K562 (cell line): ENCODE measurements around the gene KRTAP1-1. TPM values are rescaled to one million over a fixed set of nuclear protein-coding genes. Genes with fewer than 3 reads are reported as not detected.
A peak's percentile ranks its signal among the peaks of the same experiment; 100 is the strongest.
"Not testable (repeated sequence)": the region's sequence is repeated elsewhere in the genome, so short reads cannot be mapped to it uniquely, and the experiment has no call there.

Source experiments
- ATAC-seq: fragments of 200-7000 bp; cut with Tn5 transposase; 3 replicates; pipeline ENCODE4 v1.9.1; 2020; ENCODE audit warnings: moderate library complexity
- BruUV-seq: library from RNA; stranded (reverse); fragments of 400-500 nt; replicated peaks from 2 replicates; lab custom pipeline; 2021; lab: Mats Ljungman, UMichigan
- CTCF ChIA-PET: fragments of 300-600 bp; formaldehyde crosslinking; extraction: SDS; loops from one replicate; lab custom pipeline; 2021; ENCODE audit warnings: low intra/inter-chr PET ratio; lab: Yijun Ruan, JAX
- POLR2A ChIA-PET: fragments of 300-600, 350-650 bp; sonication (Branson Sonifier 250); formaldehyde crosslinking; extraction: SDS; loops from one replicate; lab custom pipeline; 2021; ENCODE audit warnings: antibody characterized with exemption, inconsistent platforms; lab: Yijun Ruan, JAX
- DNase-seq, 4 experiments: peaks; one replicate each; pipeline versions ENCODE4 v3.0.0 to v3.0.0-alpha.2; 2011 to 2018; ENCODE audit warnings: low spot score in 3 of 4, mixed read lengths in 3 of 4; ENCODE audit errors: extremely low read depth in 1 of 4
- FAIRE-seq: peaks from 2 replicates; lab custom pipeline; 2011; peaks lifted over from hg19 to GRCh38; lab: Jason Lieb, UNC
- H2AFZ ChIP-seq: 2 replicates; pipeline ENCODE4 v1.6.0; 2011; ENCODE audit warnings: low read depth, low read length, control low read depth, inconsistent platforms
- H3K27ac ChIP-seq: fragments of 200-600 bp; 3 replicates; pipeline ENCODE4 v1.8.0; 2011; ENCODE audit warnings: low read depth, mild to moderate bottlenecking, control low read depth, inconsistent platforms, low read length, moderate library complexity, mixed read lengths; ENCODE audit errors: extremely low read depth
- H3K27me3 ChIP-seq, 2 experiments: fragments of 300-600 bp in 1 of 2; 2 replicates in 1 of 2; 3 replicates in 1 of 2; pipeline versions ENCODE4 v1.6.0 to v1.8.0; 2011; ENCODE audit warnings: inconsistent platforms in 2 of 2, low read length in 2 of 2, mild to moderate bottlenecking in 1 of 2, mixed read lengths in 1 of 2, moderate library complexity in 1 of 2; ENCODE audit not compliant: control insufficient read depth in 2 of 2, insufficient read depth in 2 of 2
- H3K36me3 ChIP-seq: fragments of 300-600 bp; 3 replicates; pipeline ENCODE4 v1.8.0; 2011; ENCODE audit warnings: mild to moderate bottlenecking, low read length, inconsistent platforms; ENCODE audit not compliant: control insufficient read depth, insufficient read depth
- H3K4me1 ChIP-seq, 2 experiments: fragments of 200-600 bp in 1 of 2; replicated peaks in 1 of 2; 2 replicates in 1 of 2; 3 replicates in 1 of 2; pipeline versions ENCODE4 v1.5.1 to v1.8.0; 2011; ENCODE audit warnings: inconsistent platforms in 2 of 2, low read length in 2 of 2, mild to moderate bottlenecking in 1 of 2, mixed read lengths in 1 of 2, moderate library complexity in 1 of 2; ENCODE audit not compliant: control insufficient read depth in 2 of 2, insufficient read depth in 2 of 2
- H3K4me2 ChIP-seq: 2 replicates; pipeline ENCODE4 v1.6.1; 2011; ENCODE audit warnings: low read length, control low read depth, inconsistent platforms, mixed read lengths; ENCODE audit not compliant: insufficient read depth
- H3K4me3 ChIP-seq: fragments of 200-600 bp; sonication (generic), shearing (Covaris generic); 2 replicates; pipeline ENCODE4 v1.5.1; 2016; ENCODE audit warnings: control low read depth, inconsistent platforms
- H3K79me2 ChIP-seq: fragments of 200-600 bp; 3 replicates; pipeline ENCODE4 v1.8.0; 2011; ENCODE audit warnings: low read length, inconsistent platforms; ENCODE audit not compliant: control insufficient read depth, insufficient read depth
- H3K9ac ChIP-seq, 2 experiments: 2 replicates each; pipeline versions ENCODE4 v1.6.0 to v1.6.1; 2011; ENCODE audit warnings: low read depth in 2 of 2, low read length in 2 of 2, control low read depth in 1 of 2, inconsistent platforms in 1 of 2, mild to moderate bottlenecking in 1 of 2, mixed read lengths in 1 of 2; ENCODE audit not compliant: insufficient read depth in 1 of 2
- H3K9me1 ChIP-seq: one replicate; pipeline ENCODE4 v1.6.0; 2011; ENCODE audit warnings: inconsistent platforms, mild to moderate bottlenecking, low read length, moderate library complexity; ENCODE audit not compliant: control insufficient read depth, insufficient read depth
- H3K9me3 ChIP-seq: replicated peaks from 2 replicates; pipeline ENCODE4 v1.5.1; 2011; ENCODE audit warnings: low read depth, low read length, inconsistent platforms; ENCODE audit not compliant: control insufficient read depth, insufficient read depth
- H4K20me1 ChIP-seq: replicated peaks from 2 replicates; pipeline ENCODE4 v1.6.1; 2011; ENCODE audit warnings: low read length, inconsistent platforms, mixed read lengths; ENCODE audit not compliant: control insufficient read depth, insufficient read depth
- WGBS: fragments of 100-300 bp; shearing (Covaris generic); methylation state at CpG from one replicate; pipeline ENCODE4 v1.1.6; 2016; ENCODE audit warnings: low coverage, mixed read lengths; ENCODE audit not compliant: insufficient coverage; ENCODE audit errors: missing lambda C conversion rate; 5-methylcytosine and 5-hydroxymethylcytosine counted together
- in situ Hi-C: fragments of 300-500 bp; cut with MboI; formaldehyde crosslinking; loops from 4 replicates; pipeline ENCODE4 v1.15.0; 2018; ENCODE audit warnings: inconsistent platforms, mixed read lengths
- intact Hi-C: fragments of 100-400 bp; cut with micrococcal nuclease; formaldehyde crosslinking; loops from 2 replicates; pipeline ENCODE4 v1.14.2; 2022
- polyA plus RNA-seq, 8 experiments: library from polyadenylated mRNA; depleted of rRNA in 4 of 8; stranded (reverse) in 5 of 8; unstranded in 3 of 8; fragments of >200 nt; fragmentation: Nextera tagmentation in 2 of 8; fragmentation: Illumina TruSeq in 1 of 8; extraction: Ambion mirVana in 2 of 8; extraction: Trizol in 1 of 8; gene quantifications; 2 replicates each; pipeline versions ENCODE4 v1.2.1 to v1.2.3, GENCODE V29; 2011 to 2014; ENCODE audit warnings: inconsistent platforms in 1 of 8, missing spikeins in 1 of 8
- total RNA-seq, 7 experiments: library from RNA; depleted of rRNA in 6 of 7; stranded (reverse); fragments of >200 nt in 6 of 7; fragmentation: Illumina TruSeq in 2 of 7; extraction: Trizol in 2 of 7; gene quantifications; 2 replicates each; pipeline versions ENCODE4 v1.2.1 to v1.2.3, GENCODE V29; 2011 to 2021; ENCODE audit warnings: low replicate concordance in 1 of 7
- TF ChIP-seq, protein P1 (sequence below): fragments of 450-650 bp; IDR thresholded peaks from 2 replicates; pipeline ENCODE4 v1.6.1; 2016; ENCODE audit warnings: mild to moderate bottlenecking, moderate library complexity

The KRTAP1-1 gene
- total and polyA plus RNA-seq, 9 of the 15 experiments (the other 6 are each of a cell fraction or from before 2014, with no cell fraction given) = not detected

DNA sequence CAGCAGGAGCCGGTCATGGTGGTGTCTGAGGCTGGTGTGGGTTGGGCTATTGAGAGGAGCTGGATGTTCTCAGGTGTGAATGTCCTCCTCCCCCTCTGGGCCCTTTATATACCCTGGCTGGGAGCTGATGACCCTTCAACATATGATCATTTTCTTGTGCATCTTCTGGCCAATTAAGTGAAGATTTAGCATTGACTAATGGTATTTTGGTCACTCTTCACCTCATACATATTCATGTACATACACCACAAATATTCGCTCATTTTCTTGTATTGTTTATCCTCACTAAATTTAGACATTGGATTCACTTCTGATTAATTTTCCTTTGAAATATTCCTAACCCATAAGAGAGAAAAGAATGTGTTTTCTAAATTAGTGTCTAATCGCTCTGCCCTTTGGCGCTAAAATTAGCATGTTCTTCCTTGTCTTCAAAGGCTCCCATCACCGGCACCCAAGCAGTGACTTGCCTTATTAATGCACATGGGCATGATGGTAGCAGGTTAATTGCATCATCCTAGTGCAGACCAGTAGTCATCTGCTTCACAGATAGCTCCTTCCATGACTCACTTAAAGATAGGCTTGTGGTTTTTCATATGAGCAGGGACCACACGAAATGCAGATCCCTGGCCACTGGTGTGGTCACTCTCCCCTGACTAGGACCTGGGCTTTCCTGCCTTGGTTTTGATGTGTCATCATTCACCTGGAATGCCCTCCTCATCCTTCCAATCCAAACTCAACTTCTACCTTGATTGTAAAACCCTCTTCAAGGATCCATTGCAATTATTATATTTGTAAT lies 24.8 kb upstream of the KRTAP1-1 start, which contains the start of gene KRTAP2-4 (continued):
- TF ChIP-seq, protein P1, sequence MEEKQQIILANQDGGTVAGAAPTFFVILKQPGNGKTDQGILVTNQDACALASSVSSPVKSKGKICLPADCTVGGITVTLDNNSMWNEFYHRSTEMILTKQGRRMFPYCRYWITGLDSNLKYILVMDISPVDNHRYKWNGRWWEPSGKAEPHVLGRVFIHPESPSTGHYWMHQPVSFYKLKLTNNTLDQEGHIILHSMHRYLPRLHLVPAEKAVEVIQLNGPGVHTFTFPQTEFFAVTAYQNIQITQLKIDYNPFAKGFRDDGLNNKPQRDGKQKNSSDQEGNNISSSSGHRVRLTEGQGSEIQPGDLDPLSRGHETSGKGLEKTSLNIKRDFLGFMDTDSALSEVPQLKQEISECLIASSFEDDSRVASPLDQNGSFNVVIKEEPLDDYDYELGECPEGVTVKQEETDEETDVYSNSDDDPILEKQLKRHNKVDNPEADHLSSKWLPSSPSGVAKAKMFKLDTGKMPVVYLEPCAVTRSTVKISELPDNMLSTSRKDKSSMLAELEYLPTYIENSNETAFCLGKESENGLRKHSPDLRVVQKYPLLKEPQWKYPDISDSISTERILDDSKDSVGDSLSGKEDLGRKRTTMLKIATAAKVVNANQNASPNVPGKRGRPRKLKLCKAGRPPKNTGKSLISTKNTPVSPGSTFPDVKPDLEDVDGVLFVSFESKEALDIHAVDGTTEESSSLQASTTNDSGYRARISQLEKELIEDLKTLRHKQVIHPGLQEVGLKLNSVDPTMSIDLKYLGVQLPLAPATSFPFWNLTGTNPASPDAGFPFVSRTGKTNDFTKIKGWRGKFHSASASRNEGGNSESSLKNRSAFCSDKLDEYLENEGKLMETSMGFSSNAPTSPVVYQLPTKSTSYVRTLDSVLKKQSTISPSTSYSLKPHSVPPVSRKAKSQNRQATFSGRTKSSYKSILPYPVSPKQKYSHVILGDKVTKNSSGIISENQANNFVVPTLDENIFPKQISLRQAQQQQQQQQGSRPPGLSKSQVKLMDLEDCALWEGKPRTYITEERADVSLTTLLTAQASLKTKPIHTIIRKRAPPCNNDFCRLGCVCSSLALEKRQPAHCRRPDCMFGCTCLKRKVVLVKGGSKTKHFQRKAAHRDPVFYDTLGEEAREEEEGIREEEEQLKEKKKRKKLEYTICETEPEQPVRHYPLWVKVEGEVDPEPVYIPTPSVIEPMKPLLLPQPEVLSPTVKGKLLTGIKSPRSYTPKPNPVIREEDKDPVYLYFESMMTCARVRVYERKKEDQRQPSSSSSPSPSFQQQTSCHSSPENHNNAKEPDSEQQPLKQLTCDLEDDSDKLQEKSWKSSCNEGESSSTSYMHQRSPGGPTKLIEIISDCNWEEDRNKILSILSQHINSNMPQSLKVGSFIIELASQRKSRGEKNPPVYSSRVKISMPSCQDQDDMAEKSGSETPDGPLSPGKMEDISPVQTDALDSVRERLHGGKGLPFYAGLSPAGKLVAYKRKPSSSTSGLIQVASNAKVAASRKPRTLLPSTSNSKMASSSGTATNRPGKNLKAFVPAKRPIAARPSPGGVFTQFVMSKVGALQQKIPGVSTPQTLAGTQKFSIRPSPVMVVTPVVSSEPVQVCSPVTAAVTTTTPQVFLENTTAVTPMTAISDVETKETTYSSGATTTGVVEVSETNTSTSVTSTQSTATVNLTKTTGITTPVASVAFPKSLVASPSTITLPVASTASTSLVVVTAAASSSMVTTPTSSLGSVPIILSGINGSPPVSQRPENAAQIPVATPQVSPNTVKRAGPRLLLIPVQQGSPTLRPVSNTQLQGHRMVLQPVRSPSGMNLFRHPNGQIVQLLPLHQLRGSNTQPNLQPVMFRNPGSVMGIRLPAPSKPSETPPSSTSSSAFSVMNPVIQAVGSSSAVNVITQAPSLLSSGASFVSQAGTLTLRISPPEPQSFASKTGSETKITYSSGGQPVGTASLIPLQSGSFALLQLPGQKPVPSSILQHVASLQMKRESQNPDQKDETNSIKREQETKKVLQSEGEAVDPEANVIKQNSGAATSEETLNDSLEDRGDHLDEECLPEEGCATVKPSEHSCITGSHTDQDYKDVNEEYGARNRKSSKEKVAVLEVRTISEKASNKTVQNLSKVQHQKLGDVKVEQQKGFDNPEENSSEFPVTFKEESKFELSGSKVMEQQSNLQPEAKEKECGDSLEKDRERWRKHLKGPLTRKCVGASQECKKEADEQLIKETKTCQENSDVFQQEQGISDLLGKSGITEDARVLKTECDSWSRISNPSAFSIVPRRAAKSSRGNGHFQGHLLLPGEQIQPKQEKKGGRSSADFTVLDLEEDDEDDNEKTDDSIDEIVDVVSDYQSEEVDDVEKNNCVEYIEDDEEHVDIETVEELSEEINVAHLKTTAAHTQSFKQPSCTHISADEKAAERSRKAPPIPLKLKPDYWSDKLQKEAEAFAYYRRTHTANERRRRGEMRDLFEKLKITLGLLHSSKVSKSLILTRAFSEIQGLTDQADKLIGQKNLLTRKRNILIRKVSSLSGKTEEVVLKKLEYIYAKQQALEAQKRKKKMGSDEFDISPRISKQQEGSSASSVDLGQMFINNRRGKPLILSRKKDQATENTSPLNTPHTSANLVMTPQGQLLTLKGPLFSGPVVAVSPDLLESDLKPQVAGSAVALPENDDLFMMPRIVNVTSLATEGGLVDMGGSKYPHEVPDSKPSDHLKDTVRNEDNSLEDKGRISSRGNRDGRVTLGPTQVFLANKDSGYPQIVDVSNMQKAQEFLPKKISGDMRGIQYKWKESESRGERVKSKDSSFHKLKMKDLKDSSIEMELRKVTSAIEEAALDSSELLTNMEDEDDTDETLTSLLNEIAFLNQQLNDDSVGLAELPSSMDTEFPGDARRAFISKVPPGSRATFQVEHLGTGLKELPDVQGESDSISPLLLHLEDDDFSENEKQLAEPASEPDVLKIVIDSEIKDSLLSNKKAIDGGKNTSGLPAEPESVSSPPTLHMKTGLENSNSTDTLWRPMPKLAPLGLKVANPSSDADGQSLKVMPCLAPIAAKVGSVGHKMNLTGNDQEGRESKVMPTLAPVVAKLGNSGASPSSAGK = peak; percentile 95

DNA sequence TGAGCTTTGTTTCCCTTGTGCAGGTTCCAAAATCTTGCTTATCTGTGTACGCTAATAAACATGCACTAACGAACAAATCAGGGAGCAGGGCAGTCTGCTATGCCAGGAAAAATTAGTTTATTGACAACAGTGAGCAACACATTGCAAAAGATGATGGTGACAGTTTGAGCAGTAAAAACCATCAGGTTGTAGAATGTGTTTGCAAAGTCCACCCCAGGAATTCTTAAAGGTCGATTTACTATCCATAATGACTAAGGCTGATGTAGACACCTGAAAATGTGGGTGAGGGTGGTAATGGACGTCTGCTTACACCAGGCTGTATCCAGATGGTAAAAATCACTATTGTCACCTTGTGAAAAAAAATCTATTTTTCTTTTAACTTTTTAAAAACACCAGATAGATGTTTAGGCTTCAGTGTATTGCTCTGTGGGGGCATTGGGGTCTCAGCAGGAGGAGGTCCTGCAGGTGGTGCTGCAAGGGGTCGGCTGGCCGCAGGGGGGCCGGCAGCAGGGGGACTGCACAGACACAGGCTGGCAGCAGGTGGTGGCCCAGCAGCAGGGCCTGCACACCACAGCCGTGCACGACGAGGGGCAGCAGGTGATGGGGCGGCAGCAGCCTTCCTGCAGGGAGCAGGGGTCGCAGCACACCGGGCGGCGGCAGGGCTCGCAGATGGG lies 23.9 kb upstream of the KRTAP1-1 start:
- CTCF ChIA-PET, H3K36me3 ChIP-seq, H3K79me2 ChIP-seq, H4K20me1 ChIP-seq, in situ Hi-C loops, H3K9me3 ChIP-seq, DNase-seq, H3K4me3 ChIP-seq, H3K27ac ChIP-seq, BruUV-seq, ATAC-seq, H3K27me3 ChIP-seq, H3K4me1 ChIP-seq, H2AFZ ChIP-seq, POLR2A ChIA-PET, FAIRE-seq, intact Hi-C loops, H3K4me2 ChIP-seq, H3K9me1 ChIP-seq, H3K9ac ChIP-seq: not testable (repeated sequence)
- WGBS = 5% methylated on average over 4 of the region's 16 CpGs
